HEK293T (cell line): ENCODE data around the gene APOA5.

Experiments
- ARNT ChIP-seq: fragments of 450-650 bp; IDR thresholded peaks from 2 replicates; pipeline ENCODE4 v1.6.1; 2017; ENCODE audit warnings: mild to moderate bottlenecking
- BHLHE40 ChIP-seq: fragments of 450-650 bp; IDR thresholded peaks from 2 replicates; pipeline ENCODE4 v1.6.1; 2016; ENCODE audit warnings: mild to moderate bottlenecking, moderate library complexity, borderline replicate concordance
- ELF4 ChIP-seq: fragments of 450-650 bp; IDR thresholded peaks from 2 replicates; pipeline ENCODE4 v1.6.1; 2017; ENCODE audit warnings: antibody characterized with exemption
- FOXA1 ChIP-seq: fragments of 450-650 bp; IDR thresholded peaks from 2 replicates; pipeline ENCODE4 v1.6.1; 2016; ENCODE audit warnings: mild to moderate bottlenecking
- FOXK2 ChIP-seq: fragments of 450-650 bp; IDR thresholded peaks from 2 replicates; pipeline ENCODE4 v1.6.1; 2016; ENCODE audit warnings: mild to moderate bottlenecking
- FOXM1 ChIP-seq: fragments of 450-650 bp; IDR thresholded peaks from 2 replicates; pipeline ENCODE4 v1.6.1; 2017; ENCODE audit warnings: mild to moderate bottlenecking, borderline replicate concordance
- HDGF ChIP-seq: fragments of 450-650 bp; IDR thresholded peaks from 2 replicates; pipeline ENCODE4 v1.6.1; 2017; ENCODE audit warnings: antibody characterized with exemption, borderline replicate concordance
- L3MBTL2 ChIP-seq: fragments of 450-650 bp; conservative IDR thresholded peaks from 2 replicates; pipeline ENCODE4 v1.6.1; 2016; ENCODE audit warnings: mild to moderate bottlenecking
- NFRKB ChIP-seq: fragments of 450-650 bp; IDR thresholded peaks from 2 replicates; pipeline ENCODE4 v1.6.1; 2016; ENCODE audit warnings: mild to moderate bottlenecking, moderate library complexity
- SP1 ChIP-seq: fragments of 450-650 bp; IDR thresholded peaks from 2 replicates; pipeline ENCODE4 v1.6.1; 2017
- SUZ12 ChIP-seq: fragments of 450-650 bp; IDR thresholded peaks from 2 replicates; pipeline ENCODE4 v1.6.1; 2016; ENCODE audit warnings: mild to moderate bottlenecking
- TARDBP ChIP-seq: fragments of 450-650 bp; IDR thresholded peaks from 2 replicates; pipeline ENCODE4 v1.6.1; 2016
- ZNF384 ChIP-seq: fragments of 450-650 bp; IDR thresholded peaks from 2 replicates; pipeline ENCODE4 v1.6.1; 2016

DNA sequence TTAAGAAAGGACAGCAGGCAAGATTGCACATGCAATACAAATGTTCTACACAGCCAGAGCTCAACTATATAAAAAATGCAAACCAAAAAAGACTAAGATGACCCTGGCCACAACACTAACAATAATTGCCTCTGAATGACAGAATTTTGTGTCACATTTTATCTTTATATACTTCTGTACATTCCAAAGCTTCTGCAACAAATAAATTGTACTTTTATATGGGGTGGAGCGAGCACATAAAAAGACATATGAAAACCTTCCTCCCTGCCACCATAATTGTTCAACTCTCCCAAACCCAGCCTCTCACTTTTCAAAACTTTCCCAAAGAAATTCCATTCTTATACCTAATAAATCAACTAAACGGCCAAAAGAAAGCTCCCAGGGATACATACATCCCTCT lies 29.5 kb downstream of the APOA5 start:
- no peak for TF ChIP-seq ZNF384
- no peak for TF ChIP-seq NFRKB
- no peak for TF ChIP-seq ELF4
- no peak for TF ChIP-seq SUZ12
- no peak for TF ChIP-seq HDGF
- no peak for TF ChIP-seq FOXK2
- TF ChIP-seq TARDBP: no peak
- TF ChIP-seq L3MBTL2: no peak
- no peak for TF ChIP-seq BHLHE40
- no peak for TF ChIP-seq FOXA1
- TF ChIP-seq ARNT: no peak
- no peak for TF ChIP-seq FOXM1
- TF ChIP-seq SP1: no peak
